Spleen (tissue), 7 donors: ENCODE results near the gene ZNRF3.

ENCODE experiments used
- POLR2A ChIP-seq, 3 donors: fragments of 450-650 bp; IDR thresholded peaks; one replicate each; pipeline ENCODE4 v1.5.1; 2017; ENCODE audit warnings: antibody characterized with exemption in 3 of 3, mild to moderate bottlenecking in 1 of 3
- TF ChIP-seq, protein P1 (sequence below), 11 experiments: fragments of 200-600 bp in 7 of 11; fragments of 450-650 bp in 4 of 11; sonication (generic) in 4 of 11; IDR thresholded peaks in 8 of 11; conservative IDR thresholded peaks in 3 of 11; 1 replicate in 7 of 11; 2 replicates in 4 of 11; pipeline versions ENCODE4 v1.4.0 to v1.8.0; 2016 to 2021; ENCODE audit warnings: antibody characterized with exemption in 11 of 11, inconsistent platforms in 4 of 11, mild to moderate bottlenecking in 1 of 11
- donor health status: DM: no; HTN: no; CAD: no; lungs with moderate emphysema.
- donor health status: DM: no; HTN: no; CAD: no.
- donor health status: DM: no; HTN: no; CAD: no.

DNA sequence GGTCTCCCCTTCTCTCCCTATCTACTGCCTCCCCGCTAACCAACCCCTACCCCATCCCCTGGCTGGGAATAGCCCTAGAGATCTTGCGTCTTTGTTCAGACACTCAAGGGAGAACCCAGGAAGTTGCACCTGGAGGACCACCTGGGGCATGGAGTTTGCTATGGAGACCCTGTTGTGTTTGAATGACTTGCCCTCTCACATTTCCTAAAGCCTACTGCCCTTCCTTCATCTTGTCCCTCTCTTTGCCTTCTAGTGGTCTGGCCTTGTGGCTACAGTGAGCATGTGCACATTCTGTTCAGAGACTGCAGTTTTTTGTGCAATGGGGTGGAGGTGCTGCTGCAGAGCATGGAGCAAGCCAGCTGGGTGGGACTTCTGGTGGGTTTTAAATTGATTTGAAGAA lies 42.5 kb downstream of the ZNRF3 start:
- TF ChIP-seq POLR2A (IDR thresholded peaks at IDR 0.05): no peak
- TF ChIP-seq, protein P1, sequence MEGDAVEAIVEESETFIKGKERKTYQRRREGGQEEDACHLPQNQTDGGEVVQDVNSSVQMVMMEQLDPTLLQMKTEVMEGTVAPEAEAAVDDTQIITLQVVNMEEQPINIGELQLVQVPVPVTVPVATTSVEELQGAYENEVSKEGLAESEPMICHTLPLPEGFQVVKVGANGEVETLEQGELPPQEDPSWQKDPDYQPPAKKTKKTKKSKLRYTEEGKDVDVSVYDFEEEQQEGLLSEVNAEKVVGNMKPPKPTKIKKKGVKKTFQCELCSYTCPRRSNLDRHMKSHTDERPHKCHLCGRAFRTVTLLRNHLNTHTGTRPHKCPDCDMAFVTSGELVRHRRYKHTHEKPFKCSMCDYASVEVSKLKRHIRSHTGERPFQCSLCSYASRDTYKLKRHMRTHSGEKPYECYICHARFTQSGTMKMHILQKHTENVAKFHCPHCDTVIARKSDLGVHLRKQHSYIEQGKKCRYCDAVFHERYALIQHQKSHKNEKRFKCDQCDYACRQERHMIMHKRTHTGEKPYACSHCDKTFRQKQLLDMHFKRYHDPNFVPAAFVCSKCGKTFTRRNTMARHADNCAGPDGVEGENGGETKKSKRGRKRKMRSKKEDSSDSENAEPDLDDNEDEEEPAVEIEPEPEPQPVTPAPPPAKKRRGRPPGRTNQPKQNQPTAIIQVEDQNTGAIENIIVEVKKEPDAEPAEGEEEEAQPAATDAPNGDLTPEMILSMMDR (IDR thresholded peaks at IDR 0.05 in 8 of 11, conservative IDR thresholded peaks at IDR 0.05 in 3 of 11): no peak
